ENCODE data around the gene HDAC9.

The HDAC9 gene

DNA sequence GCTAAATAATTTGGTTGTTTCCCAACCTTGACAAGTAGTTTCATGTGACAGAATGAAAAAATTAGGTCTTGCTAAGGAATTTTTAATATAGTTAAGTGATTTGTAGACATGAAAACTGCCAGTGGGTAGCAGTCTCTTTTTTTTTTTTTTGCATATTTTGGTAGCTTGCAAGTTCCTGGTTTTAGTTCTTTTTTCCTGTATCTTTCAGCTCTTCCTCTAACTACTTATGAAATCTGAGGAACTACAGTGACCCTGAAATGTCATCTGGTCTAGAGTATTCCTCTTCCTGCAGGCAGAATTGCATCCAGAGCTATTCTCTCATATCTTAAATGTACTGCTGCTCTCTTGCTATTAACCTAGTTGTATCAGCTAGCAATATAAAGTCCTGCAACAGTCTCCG is 160.4 kb downstream of the HDAC9 start:
- no peak for DNase-seq (ENCODE audit: low read depth in 2 of 2)

GRCh38 chr7:18656362-18656761 is 160.8 kb downstream of the HDAC9 start:
- DNase-seq (ENCODE audit: low read depth in 2 of 2): no peak

DNA sequence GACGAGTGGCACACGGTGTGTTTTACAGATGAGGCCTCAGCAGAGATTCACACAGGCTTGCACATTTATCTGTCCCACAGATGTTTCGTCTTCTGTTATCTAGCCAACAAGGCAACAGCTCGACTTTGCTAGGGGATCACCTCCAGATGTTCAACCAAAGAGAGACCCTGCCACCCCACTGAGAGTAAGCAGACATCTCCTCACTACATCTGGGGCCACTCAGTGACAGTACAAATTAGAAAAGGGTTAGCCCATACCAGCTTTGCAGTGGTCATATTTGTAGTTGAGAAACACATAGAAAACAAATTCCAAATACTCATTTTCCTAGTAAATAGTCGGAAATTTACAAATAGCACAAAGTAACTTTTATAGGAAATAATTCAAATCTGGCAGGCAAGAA is 164.2 kb downstream of the HDAC9 start:
- DNase-seq (ENCODE audit: low read depth in 2 of 2): no peak

- DNase-seq (ENCODE audit: low read depth in 2 of 2): no peak
Measured at GRCh38 chr7:18663321-18663720, 167.8 kb downstream of the HDAC9 start.

DNA sequence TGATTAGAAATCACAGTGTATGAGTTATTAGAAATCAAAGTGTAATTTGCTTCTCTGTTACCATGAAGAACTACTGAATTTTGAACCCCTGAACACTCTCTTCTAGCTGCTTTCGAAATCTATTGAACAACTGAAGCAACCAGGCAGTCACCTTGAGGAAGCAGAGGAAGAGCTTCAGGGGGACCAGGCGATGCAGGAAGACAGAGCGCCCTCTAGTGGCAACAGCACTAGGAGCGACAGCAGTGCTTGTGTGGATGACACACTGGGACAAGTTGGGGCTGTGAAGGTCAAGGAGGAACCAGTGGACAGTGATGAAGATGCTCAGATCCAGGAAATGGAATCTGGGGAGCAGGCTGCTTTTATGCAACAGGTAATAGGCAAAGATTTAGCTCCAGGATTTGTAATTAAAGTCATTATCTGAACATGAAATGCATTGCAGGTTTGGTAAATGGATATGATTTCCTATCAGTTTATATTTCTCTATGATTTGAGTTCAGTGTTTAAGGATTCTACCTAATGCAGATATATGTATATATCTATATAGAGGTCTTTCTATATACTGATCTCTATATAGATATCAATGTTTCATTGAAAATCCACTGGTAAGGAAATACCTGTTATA is 170.7 kb downstream of the HDAC9 start:
- DNase-seq (ENCODE audit: low read depth in 2 of 2): peak; percentile 29 to 41

DNA sequence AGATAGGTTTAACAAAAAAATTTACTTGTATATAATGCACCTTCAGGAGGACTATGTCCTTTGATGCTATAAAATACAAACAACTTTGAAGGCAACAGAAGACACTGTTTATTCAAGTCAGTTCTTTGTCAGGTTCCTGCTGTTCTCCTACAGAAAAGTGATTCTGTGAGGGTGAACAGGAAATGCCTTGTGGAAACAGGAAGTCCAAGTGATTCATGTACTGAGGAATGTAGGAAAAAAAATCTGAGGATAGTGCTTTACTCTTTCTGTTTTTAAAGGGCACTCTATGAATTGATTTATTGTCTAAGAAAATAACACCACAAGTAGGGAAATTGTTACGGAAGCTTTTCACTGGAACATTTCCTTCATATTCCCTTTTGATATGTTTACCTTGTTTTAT is 171.9 kb downstream of the HDAC9 start:
- DNase-seq (ENCODE audit: low read depth in 2 of 2): no peak

DNA sequence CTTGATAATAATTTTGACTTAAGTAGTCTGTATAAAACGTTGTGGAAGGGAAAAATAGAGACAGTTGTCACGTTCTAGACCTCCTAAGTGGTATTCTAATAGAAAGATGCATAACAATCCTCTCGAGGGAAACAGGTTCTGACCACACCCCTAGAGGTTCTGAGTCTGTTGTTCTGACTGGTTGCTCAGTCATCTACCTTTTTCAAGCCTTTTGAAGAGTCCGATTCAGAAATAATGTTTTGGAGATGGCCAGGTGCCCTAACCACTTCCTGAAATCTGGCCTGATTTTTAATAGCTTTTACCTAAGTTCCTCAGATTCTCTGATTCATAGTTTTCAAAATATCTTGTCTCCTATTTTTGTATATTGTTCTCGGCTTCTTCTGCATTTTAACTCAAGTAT is 175.6 kb downstream of the HDAC9 start:
- no peak for DNase-seq (ENCODE audit: low read depth in 2 of 2)

DNA sequence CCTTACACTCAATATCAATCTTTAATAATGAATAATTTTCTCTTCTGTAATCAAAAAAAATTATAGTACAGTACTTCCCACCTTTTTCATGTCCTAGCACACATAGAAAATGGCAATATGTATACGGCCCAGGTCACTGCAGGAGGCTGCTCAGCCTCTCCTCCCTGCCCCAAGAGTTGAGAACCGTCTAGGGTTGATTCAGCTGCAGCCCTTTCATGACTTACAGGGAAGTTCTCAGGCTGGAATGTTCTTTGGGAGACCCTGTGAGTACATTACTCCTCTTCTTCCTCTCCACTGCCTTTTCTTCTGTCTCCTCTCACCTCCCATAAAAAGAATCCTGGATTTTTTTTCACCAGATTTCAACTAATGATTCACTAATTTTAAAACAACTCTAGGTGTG is 180.0 kb downstream of the HDAC9 start:
- DNase-seq (ENCODE audit: low read depth in 2 of 2): no peak

DNA sequence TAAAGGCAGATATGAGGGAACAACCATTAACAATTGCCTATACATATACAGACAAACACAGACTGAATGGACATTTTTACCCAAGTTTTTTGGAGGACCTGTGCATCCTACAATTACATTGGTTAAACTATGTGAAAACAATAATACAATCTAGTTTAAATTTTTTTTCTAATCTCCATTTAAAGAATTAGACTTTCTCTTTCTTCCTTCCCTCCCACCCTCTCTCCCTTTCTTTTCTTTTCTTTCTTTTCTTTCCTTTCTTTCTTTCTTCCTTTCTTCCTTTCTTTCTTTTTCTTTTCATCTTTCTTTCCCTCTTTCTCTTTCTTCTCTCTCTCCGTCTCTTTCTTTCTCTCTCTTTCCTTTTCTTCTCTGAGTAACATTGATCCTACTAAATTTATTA is 183.7 kb downstream of the HDAC9 start:
- DNase-seq (ENCODE audit: low read depth in 2 of 2): no peak

DNA sequence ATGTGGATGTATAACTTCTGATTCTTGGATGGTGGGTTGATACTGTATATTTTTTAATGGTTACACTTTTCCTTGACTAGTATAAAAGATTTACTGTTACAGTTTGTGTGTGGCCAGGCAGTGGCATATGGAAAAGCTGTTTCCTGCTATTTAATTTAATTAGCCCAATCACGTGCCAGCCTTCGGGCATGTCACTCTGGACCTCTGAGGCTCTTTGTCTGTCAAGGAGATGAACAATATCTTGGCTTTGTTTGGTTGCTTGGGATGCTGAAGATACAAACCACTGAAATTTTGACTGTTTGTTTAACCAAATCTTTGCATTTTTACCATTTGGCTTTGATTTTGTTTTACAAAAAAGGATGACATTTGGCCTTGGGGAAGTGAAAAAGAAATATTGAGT is 185.0 kb downstream of the HDAC9 start:
- DNase-seq (ENCODE audit: low read depth in 2 of 2): no peak

- DNase-seq (ENCODE audit: low read depth in 2 of 2): no peak
Measured at GRCh38 chr7:18684916-18685315, 189.4 kb downstream of the HDAC9 start.

GRCh38 chr7:18685971-18686370 is 190.4 kb downstream of the HDAC9 start:
- no peak for DNase-seq (ENCODE audit: low read depth in 2 of 2)

DNA sequence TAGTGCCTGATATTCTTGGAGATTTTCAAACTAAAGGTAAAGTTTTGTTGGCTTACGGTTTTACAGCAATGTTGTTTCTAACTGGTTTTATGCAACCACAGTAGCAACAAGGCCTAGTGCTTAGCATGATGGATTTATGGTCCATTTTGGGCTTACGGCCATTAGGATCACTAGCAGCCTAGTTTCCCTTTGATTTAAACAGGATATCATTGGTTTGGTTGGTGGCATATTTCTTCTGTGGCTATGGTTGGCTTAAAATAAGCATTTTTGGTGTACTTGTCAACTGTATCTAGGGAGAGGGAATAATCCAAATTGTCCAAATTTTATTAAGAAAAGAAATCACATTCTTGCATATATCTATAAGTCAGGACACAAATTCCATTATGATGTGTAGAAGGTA is 194.0 kb downstream of the HDAC9 start:
- DNase-seq (ENCODE audit: low read depth in 2 of 2): no peak

DNA sequence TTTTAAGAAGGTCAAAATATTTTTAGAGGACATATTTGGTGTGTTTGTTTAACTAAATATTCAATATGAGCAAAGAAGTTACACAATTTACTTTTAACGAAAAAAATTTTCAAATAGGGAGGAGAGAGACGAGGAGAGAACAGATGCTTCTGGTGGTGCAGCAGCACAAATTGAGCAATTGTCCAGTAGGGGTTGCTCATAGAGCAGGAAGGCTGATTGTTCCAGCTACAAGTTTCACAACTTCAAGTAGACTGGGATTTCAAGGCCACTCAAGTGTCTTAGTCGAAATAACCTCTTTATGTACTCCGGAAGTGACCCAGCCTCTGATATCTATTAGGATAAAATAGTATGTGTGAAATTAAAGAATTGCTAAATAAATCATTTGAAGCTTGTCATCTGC is 197.9 kb downstream of the HDAC9 start:
- DNase-seq (ENCODE audit: low read depth in 2 of 2): no peak

GRCh38 chr7:18693816-18694215 is 198.3 kb downstream of the HDAC9 start:
- DNase-seq (ENCODE audit: low read depth in 2 of 2): no peak

DNA sequence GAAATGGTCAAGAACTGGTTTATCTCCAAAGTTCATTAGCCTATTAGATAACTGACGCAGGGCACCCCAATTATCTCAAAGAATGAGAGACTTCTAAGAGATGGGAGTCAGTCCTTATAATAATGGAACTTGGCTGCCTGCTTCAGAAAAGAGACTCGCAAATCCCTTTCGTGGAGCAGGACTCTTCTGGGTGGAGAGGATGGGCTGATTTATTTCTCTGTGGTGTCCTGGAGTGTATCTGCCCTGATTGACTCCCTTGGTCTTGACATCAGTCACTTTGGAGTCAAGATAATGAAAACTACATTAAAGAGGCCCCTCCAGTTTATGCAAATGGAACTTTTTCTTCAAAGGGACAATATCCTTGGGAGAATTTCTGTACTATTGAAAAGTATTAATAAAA is 198.9 kb downstream of the HDAC9 start:
- no peak for DNase-seq (ENCODE audit: low read depth in 2 of 2)

- no peak for DNase-seq (ENCODE audit: low read depth in 2 of 2)
Measured at GRCh38 chr7:18694911-18695310, 199.4 kb downstream of the HDAC9 start.

DNA sequence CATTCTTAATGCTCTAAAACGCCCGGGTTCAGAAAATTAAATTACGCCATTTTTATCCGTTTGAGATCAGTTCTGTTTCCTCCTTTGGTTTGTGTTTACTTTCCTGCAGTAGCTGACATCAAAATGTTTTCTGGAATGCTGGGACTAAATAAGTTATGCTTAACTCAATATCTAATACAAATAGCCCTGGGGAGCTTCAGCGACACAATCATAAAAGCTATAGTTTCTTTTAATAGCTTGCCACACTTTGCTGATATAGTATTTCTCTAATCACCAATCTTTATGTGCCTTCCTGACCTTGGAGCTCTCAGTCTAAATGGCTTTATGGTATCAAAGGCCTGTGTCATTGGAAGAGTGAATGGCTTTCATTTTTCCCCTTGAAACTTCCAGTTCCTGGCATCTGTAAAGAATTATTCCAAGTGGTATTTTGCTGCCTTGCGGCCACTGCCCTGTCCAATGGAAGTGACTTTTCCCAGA is 202.7 kb downstream of the HDAC9 start:
- no peak for DNase-seq (ENCODE audit: low read depth in 2 of 2)

GRCh38 chr7:18700147-18700546 is 204.6 kb downstream of the HDAC9 start:
- no peak for DNase-seq (ENCODE audit: low read depth in 2 of 2)

DNA sequence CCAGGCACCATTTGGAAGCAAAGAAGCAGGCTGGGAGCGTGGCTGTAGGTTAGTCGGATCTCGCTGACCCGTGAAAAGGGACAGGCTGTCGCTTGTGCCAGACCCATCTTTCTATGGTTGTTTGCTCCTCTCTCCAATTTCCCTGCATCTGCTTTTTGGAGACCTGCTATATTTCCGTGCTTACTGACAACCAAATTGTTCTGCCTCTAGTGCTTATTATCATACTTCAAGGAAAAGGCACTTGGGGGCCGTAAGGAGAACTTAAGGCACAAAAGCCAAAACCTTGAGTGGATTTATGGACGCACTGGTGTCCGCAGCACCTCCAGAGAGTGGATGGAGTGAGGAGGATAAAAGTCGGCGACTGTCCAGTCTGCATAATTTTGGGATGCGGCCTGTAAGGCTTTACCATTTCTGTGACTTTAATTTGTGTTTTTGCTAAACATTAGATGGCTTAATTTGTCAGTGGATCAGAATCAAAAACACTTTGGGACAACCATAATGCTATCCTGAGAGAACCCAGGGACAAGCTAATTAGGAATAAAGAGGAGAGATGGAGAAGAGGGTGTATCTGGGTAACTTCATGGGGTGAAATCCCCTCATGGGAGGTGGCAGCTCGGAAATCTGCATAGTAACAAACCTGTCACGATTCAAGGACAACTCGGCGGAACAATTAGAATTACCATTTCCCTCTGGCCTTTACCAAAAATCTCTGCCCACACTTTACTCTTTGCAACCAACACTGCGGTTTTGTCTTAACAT is 206.7 kb downstream of the HDAC9 start:
- no peak for DNase-seq (ENCODE audit: low read depth in 2 of 2)

DNA sequence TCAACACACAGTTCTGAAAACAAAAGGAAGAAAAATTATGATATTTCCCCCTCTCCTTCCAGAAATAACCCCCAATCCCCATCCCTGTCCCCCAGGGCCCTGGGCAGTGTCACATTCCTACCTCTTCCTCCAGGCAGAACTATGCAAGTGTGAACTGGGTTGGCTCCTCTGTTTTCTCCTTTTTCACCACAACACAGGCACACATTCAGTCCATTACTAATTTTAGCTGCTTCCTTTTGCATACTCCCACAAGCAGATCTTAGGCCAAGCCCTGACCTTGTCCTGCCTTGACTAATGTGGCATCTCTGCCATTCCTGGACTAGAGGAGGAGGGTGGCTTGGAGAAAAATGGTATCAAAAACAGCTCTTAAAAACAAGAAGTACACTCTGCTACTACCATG is 208.1 kb downstream of the HDAC9 start:
- no peak for DNase-seq (ENCODE audit: low read depth in 2 of 2)

GRCh38 chr7:18706670-18707069 is 211.1 kb downstream of the HDAC9 start:
- DNase-seq (ENCODE audit: low read depth in 2 of 2): no peak

DNA sequence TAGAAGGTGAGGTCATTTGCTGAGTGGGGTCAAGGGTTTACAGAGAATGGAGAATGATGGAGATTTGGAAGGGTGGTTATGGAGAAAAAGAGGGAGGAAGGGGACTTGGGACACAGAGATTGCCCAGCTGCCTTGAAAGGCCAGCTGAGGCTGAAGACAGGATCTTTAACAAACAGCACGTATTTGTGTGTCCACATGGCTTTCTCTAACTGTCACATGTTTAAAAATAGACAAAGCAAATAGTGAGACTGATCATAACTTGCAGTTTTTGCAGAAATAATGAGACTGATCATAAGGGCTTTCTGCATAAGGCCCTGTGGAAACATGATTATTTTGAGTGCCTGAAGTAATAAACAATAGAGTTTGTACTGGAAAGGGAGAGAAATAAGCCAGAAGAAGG is 212.7 kb downstream of the HDAC9 start:
- DNase-seq (ENCODE audit: low read depth in 2 of 2): no peak

DNA sequence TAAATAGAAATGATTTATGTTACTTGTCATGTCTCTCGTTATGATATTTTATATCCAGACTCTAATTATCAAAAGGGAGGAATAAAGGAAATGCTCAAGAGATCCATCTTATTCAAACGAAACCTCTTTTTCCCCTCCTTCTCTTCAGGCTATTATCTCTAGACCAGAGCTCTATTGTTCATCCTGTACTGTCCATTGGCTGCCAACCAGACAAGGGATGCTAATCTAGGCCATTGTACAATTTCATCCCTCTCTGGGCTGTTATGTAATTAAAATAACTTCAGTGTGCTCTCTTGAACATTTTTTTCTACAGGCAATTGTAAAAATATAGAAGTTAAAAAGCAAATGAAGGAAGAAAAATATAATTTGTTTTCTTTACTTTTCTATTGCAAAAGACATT is 220.4 kb downstream of the HDAC9 start:
- no peak for DNase-seq (ENCODE audit: low read depth in 2 of 2)

Measured in activated CD4-positive, alpha-beta T cell treated with anti-CD3 and anti-CD28 coated beads for 24 hours (primary cell).